NCI-H748 (cell line): Measurements from ENCODE around the gene EMC10.

Experiments
- DNase-seq: peaks from one replicate; lab custom pipeline; 2025; ENCODE audit not compliant: unreplicated experiment; lab: John Stamatoyannopoulos, UW

The EMC10 gene

DNA sequence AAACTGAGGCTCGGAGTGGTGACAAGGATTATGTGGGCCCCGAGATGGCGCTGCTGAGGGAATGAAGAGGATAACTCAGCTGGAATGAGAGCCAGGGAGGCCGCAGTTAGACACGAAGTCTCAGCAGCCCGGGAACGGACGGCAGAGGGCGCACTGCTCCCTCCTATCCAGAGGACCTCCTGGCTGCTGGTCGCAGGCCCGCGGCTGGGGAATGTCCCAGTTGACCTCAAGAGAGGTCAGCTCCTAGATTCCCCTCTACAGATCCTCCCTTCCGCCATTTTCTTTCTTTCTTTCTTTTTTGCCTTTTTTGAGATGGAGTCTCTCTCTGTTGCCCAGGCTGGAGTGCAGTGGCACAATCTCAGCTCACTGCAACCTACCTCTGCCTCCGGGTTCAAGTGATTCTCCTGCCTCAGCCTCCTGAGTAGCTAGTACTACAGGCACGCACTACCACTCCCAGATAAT is 61.5 kb downstream of the EMC10 start:
- DNase-seq, result peak; percentile 85
